ENCODE measurements around the gene HEPHL1.

The HEPHL1 gene

GRCh38 chr11:94049351-94049750 lies 28.2 kb downstream of the HEPHL1 start:
- Histone ChIP-seq H3K4me2 (ENCODE audit: low read length) (no peak overlapping the region), H3K27me3 (ENCODE audit: control insufficient read depth, insufficient read depth, low read length) (no peaks in the 10 kb centered on the region), H3K79me2 (no peaks in the 10 kb centered on the region), H3K27ac (no peak overlapping the region), H3K9me3 (ENCODE audit: control insufficient read depth, low read length) (no peaks in the 10 kb centered on the region), H3K4me3 (ENCODE audit: low read depth, low read length) (no peak overlapping the region), H3K9ac (no peak overlapping the region), H2AFZ (no peak overlapping the region), H3K4me1 (no peaks in the 10 kb centered on the region), H3K36me3 (ENCODE audit: control insufficient read depth, insufficient read depth, low read length) (no peaks in the 10 kb centered on the region)
- TF ChIP-seq, protein P1, sequence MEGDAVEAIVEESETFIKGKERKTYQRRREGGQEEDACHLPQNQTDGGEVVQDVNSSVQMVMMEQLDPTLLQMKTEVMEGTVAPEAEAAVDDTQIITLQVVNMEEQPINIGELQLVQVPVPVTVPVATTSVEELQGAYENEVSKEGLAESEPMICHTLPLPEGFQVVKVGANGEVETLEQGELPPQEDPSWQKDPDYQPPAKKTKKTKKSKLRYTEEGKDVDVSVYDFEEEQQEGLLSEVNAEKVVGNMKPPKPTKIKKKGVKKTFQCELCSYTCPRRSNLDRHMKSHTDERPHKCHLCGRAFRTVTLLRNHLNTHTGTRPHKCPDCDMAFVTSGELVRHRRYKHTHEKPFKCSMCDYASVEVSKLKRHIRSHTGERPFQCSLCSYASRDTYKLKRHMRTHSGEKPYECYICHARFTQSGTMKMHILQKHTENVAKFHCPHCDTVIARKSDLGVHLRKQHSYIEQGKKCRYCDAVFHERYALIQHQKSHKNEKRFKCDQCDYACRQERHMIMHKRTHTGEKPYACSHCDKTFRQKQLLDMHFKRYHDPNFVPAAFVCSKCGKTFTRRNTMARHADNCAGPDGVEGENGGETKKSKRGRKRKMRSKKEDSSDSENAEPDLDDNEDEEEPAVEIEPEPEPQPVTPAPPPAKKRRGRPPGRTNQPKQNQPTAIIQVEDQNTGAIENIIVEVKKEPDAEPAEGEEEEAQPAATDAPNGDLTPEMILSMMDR (IDR thresholded peaks at IDR 0.05), result no peak

GRCh38 chr11:94058630-94059029 lies 37.5 kb downstream of the HEPHL1 start:
- Histone ChIP-seq H2AFZ (no peak overlapping the region), H3K9me3 (ENCODE audit: control insufficient read depth, low read length) (no peaks in the 10 kb centered on the region), H3K4me1 (no peaks in the 10 kb centered on the region), H3K4me2 (ENCODE audit: low read length) (no peak overlapping the region), H3K4me3 (ENCODE audit: low read depth, low read length) (no peak overlapping the region), H3K9ac (no peak overlapping the region), H3K27me3 (ENCODE audit: control insufficient read depth, insufficient read depth, low read length) (no peaks in the 10 kb centered on the region), H3K36me3 (ENCODE audit: control insufficient read depth, insufficient read depth, low read length) (no peaks in the 10 kb centered on the region), H3K79me2 (no peaks in the 10 kb centered on the region), H3K27ac (no peak overlapping the region)
- TF ChIP-seq, protein P1 (IDR thresholded peaks at IDR 0.05), result no peak

GRCh38 chr11:94059065-94059464 lies 37.9 kb downstream of the HEPHL1 start:
- no peaks in the 10 kb centered on the region for H3K79me2 ChIP-seq
- TF ChIP-seq, protein P1 (IDR thresholded peaks at IDR 0.05), result no peak
- H2AFZ ChIP-seq, result no peak overlapping the region
- H3K4me2 ChIP-seq (ENCODE audit: low read length), result no peak overlapping the region
- H3K9ac ChIP-seq, result no peak overlapping the region
- H3K9me3 ChIP-seq (ENCODE audit: control insufficient read depth, low read length), result no peaks in the 10 kb centered on the region
- no peaks in the 10 kb centered on the region for H3K27me3 ChIP-seq (ENCODE audit: control insufficient read depth, insufficient read depth, low read length)
- no peak overlapping the region for H3K27ac ChIP-seq
- H3K4me3 ChIP-seq (ENCODE audit: low read depth, low read length), result no peak overlapping the region
- no peaks in the 10 kb centered on the region for H3K4me1 ChIP-seq
- no peaks in the 10 kb centered on the region for H3K36me3 ChIP-seq (ENCODE audit: control insufficient read depth, insufficient read depth, low read length)

DNA sequence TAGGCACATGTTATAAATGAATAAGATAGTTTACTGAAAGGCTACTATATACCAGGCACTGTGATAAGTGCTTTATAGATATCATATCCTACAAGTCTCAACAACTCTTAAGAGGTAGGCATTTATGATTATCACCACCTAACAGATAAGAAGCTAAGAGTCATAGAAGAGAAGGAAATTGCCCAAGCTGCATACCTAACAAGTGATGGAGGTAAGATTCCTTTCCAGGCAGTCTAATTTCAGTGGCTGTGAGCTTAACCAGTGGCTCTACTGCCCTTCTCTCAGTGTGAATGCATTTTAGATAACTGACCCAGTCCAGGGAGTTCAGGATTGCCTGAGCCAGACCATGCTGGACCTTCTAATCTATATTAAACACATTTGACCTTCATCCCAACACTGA lies 39.2 kb downstream of the HEPHL1 start:
- Histone ChIP-seq H3K4me1 (no peaks in the 10 kb centered on the region), H2AFZ (no peak overlapping the region), H3K79me2 (no peaks in the 10 kb centered on the region), H3K27me3 (ENCODE audit: control insufficient read depth, insufficient read depth, low read length) (no peaks in the 10 kb centered on the region), H3K9ac (no peak overlapping the region), H3K27ac (no peak overlapping the region), H3K36me3 (ENCODE audit: control insufficient read depth, insufficient read depth, low read length) (no peaks in the 10 kb centered on the region), H3K9me3 (ENCODE audit: control insufficient read depth, low read length) (no peaks in the 10 kb centered on the region), H3K4me2 (ENCODE audit: low read length) (no peak overlapping the region), H3K4me3 (ENCODE audit: low read depth, low read length) (no peak overlapping the region)
- TF ChIP-seq, protein P1 (IDR thresholded peaks at IDR 0.05), result no peak

GRCh38 chr11:94062360-94062759 lies 41.2 kb downstream of the HEPHL1 start:
- Histone ChIP-seq H3K9ac (no peak overlapping the region), H3K27me3 (ENCODE audit: control insufficient read depth, insufficient read depth, low read length) (no peaks in the 10 kb centered on the region), H3K79me2 (no peaks in the 10 kb centered on the region), H3K36me3 (ENCODE audit: control insufficient read depth, insufficient read depth, low read length) (no peaks in the 10 kb centered on the region), H3K4me3 (ENCODE audit: low read depth, low read length) (no peak overlapping the region), H3K4me1 (no peaks in the 10 kb centered on the region), H3K27ac (no peak overlapping the region), H2AFZ (no peak overlapping the region), H3K9me3 (ENCODE audit: control insufficient read depth, low read length) (no peaks in the 10 kb centered on the region), H3K4me2 (ENCODE audit: low read length) (no peak overlapping the region)
- TF ChIP-seq, protein P1 (IDR thresholded peaks at IDR 0.05), result no peak
